HG03442 (cell line): ENCODE measurements around the gene EIF2S2.

Source experiments
- ATAC-seq: cut with Tn5 transposase; IDR thresholded peaks from one replicate; pipeline ENCODE4 v1.9.1; 2021; ENCODE audit warnings: mild to moderate bottlenecking, moderate library complexity; ENCODE audit not compliant: unreplicated experiment

The EIF2S2 gene

DNA sequence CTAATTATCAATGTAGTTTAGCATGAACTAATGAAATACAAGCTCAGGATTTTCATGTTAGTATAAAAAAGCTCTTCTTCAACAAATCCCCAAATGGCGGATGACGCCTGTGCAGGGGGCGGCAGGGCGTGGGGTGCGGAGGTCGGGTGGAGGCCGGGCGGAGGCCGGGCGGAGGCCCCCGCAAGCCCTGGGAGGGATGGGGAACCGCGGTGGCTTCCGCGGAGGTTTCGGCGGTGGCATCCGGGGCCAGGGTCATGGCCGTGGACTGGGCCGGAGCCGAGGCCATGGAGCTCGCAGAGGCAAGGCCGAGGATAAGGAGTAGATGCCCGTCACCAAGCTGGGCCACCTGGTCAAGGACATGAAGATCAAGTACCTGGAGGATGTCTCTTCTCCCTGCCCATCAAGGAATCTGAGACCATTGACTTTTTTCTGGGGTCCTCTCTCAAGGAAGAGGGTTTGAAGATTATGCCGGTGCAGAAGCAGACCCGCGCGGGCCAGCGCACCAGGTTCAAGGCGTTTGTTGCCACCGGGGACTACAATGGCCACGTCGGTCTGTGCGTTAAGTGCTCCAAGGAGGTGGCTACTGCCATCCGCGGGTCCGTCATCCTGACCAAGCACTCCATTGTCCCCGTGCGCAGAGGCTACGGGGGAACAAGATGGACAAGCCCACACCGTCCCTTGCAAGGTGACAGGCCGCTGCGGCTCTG lies 10.4 kb upstream of the EIF2S2 start:
- ATAC-seq = no peak

DNA sequence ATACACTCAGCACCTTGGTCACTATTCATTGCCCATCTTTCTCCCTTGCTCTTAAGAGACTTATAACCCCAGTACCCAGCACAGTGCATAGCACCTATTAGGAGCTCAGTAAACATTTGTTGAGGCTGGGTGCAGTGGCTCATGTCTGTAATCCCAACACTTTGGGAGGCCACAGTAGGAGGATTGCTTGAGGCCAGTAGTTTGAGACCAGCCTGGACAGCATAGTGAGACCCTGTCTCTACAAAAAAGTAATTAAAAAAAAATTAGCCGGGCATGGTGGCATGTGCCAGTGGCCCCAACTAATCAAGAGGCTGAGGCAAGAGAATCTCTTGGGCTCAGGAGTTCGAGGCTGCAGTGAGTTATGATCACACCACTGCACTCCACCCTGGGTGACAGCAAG lies 8.2 kb upstream of the EIF2S2 start:
- no peak for ATAC-seq

GRCh38 chr20:34115232-34115631 lies 3.2 kb upstream of the EIF2S2 start:
- no peak for ATAC-seq

DNA sequence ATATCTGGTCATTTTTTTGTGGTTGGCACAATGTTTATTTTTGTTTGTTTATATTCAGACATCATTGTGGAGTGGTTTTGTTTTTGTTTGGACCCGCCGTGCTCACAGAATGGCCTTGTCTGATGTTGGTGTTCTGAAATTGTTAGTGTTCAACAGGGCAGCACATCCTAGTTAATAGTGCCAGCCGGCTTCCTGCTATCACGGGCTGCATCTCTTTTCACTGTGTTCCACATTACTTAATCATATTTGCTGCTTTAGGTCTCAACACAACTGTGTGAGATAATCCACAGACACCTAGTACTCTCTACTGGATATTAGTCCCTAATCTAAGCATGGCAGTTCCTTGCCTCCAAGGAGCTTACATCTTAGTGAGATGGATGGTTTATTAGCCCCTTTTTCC lies 2.8 kb upstream of the EIF2S2 start:
- no peak for ATAC-seq

DNA sequence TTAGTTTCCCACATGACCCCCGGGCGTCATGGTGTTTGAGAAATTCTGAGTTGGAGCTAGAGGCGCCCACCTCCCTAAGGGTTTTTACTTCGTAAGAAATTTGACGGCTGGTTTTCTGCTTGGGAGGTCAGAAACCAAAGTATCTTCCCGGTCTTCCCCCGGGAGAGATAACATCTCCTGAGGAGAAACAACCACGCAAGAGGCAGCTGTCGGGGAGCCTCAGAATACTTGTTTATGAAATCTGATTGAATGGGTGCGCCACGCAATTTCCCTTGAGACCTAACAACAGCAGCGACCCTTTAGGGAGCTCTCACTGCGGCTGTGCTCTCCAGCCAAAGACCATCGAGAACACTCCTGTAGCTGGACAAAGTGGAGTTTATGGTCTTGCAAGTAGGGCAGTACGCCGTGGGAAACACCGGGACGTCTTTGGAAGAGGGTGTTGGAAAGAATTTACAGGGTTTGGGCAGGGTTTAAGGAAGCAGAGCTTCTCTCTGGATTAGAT lies 608 bp upstream of the EIF2S2 start:
- no peak for ATAC-seq

GRCh38 chr20:34110745-34111641 lies 1.1 kb downstream of the EIF2S2 start:
- ATAC-seq = no peak

DNA sequence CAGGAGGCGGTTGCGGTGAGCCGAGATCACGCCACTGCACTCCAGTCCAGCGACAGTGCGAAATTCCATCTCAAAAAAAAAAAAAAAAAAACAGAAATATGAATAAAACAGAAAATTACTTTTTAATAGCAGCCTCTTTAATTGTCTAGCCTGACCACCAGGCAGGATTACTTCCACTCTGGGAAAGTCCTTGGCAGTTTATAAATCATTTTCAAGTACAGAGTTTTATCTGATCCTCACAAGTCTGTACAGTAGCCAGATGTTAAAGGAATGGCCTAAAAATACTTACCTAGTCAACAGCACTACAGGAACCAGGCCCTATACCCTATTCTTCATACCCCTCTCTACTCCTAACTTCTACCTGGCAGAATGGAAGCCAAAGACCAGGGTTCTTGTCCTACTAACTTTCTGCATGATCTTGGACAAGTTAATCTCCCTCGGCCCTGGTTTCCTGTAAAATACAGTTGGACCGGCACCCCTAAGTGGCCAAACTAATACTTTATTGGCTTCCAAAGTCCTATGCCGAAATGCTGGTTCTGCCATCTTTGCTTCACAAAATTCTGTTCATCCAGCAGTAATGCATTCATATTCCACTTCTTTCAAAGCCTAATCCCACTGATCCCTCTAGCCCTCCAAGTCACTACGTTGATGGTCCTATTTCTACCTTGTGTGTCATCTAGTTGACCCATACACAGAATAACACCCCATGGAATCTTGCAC lies 1.9 kb downstream of the EIF2S2 start:
- no peak for ATAC-seq

DNA sequence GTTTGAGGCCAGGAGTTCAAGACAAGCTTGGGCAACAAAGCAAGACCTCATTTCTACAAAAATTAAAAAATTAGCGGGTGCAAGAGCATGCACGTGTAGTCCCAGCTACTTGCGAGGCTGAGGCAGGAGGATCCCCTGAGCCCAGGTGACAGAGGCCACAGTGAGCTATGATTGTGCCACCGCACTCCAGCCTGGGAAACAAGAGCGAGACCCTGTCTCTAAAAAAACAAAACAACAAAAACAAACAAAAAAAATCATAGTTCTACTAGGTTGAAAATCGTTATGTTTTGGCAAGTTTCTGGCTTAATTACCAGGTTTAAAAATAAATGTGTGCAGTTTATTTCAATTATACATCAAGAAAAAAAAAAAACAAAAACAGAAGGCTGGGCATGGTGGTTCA lies 2.6 kb downstream of the EIF2S2 start:
- no peak for ATAC-seq

DNA sequence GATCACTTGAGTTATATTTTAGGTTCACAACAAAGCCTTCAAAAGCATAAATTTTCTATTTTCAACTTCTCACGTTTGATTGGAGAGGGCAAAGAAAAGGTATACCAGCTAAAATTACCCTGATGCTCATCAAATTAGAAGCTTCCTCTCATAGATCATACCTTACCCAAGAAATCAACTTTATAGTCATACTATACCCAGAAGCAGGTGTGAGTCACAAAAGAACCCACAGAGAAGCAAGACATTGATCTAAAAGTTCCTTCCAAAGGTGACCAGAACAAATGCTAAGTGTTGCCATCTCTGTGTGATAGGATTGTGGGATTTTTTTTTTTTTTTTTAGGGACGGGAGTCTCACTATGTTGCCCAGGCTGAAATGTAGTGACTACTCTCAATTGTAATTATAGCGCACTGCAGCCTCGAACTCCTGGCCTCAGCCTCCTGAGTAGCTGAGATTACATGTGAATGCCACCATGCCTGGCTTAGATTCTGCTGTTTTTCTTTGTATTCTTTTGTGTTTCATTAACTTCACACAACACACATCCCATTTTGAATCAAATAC lies 3.3 kb downstream of the EIF2S2 start:
- no peak for ATAC-seq

- no peak for ATAC-seq
Observed at GRCh38 chr20:34105978-34106675, 5.9 kb downstream of the EIF2S2 start.

DNA sequence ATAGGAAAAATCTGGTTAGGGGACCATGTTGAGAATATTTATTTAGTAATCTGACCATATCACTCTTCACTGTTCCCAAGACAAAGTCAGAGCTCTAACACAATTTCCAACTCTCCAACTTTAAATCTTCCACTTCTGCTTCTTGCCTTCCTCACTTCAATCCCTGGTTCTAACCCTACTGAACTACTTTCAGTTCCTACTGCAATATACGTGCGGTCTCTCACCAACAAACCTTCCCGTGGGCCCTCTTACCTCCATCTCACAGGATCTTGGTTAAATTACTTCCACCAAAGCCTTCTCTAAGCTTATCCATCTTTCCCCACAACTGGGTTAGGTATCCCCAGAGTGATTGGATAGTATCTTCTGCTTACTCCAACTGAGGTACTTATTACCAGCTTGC lies 8.0 kb downstream of the EIF2S2 start:
- ATAC-seq = no peak

DNA sequence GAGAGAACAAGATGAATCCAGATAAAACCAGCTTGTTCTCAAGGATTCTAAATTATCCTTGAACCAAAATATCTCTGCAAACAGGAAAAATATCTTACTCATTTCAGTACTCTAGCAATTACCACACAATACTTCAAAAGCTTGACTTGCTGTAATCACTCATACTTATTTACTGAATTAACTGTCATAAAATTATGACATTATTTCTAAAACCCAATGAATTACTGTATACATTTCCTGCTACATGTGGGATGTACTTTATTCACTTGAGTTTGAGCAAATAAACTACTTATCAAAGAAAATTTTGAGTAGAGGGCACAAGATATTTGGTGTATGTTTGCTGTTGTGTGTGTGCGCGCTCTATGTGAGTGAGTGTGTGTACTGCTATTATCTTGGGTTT lies 9.7 kb downstream of the EIF2S2 start:
- no peak for ATAC-seq

GRCh38 chr20:34100576-34100975 lies 11.5 kb downstream of the EIF2S2 start:
- ATAC-seq = no peak

DNA sequence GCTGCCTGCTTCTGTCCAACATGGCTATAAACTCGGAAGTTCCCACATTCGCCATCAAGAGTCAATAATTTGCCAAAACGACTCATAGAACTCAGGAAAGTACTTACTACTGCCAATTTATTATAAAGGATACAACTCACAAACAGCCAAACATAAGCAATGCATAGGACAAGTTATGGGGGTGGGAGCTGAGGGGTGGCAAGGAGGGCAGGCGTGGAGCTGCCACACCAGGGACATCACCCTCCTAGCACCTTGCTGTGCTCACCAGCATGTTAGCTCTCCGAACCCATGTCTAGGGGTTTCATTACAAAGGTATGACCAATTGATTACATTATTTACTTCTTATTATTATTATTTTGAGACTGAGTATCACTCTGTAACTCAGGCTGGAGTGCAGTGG lies 12.4 kb downstream of the EIF2S2 start:
- ATAC-seq = no peak

DNA sequence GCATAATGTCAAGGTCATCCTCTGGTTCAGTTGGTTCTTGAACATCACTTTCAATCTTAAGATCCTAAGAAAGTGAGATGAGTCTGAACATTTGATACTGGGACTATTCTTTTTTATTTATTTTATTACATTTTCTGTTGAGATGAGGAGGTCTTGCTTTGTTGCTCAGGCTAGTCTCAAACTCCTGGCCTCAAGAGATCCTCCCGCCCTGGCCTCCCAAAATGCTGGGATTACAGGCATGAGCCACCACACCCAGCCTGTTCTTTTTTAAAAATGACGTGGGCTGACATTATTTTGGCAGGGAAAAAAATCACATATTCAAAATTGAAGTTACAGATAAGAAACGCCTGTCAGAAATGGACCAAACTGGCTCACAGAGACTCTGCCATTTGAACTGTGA lies 13.5 kb downstream of the EIF2S2 start:
- ATAC-seq = no peak

DNA sequence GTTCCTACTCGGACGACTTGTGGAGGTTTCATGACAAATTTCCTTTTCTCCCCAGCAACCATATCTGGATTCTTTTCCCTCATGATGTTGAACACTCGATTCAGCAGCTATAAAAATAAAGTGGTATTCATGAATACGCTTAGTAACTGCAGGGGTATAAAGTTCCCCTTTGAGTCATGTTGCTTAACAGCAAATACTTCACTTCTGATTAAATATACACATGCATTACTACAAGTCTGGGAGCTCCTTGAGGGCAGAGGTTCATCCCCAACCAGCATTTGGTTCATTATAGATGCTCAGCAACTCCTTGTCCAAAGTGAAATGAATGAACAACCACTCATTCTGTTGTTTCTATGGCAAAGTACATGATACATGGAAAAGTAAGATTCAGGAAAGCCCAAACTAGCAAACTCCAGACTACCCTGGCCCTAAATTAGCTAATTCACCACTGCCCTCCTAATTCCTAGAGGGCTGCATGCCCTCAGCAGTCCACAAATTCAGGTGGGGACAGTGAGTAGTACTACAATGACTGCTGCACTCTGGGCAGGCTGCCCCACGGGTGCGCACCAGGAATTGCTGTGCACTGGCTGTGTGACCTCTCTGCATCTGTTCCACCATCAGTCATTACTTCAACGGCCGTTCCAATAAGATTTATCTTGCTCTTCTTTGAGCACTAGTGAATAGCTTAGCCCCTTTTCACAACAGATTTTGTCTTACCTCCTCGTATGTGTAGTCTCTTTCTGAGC lies 15.2 kb downstream of the EIF2S2 start:
- no peak for ATAC-seq

- ATAC-seq = no peak
Observed at GRCh38 chr20:34095825-34096224, 16.2 kb downstream of the EIF2S2 start.

- no peak for ATAC-seq
Observed at GRCh38 chr20:34093895-34094294, 18.1 kb downstream of the EIF2S2 start.

DNA sequence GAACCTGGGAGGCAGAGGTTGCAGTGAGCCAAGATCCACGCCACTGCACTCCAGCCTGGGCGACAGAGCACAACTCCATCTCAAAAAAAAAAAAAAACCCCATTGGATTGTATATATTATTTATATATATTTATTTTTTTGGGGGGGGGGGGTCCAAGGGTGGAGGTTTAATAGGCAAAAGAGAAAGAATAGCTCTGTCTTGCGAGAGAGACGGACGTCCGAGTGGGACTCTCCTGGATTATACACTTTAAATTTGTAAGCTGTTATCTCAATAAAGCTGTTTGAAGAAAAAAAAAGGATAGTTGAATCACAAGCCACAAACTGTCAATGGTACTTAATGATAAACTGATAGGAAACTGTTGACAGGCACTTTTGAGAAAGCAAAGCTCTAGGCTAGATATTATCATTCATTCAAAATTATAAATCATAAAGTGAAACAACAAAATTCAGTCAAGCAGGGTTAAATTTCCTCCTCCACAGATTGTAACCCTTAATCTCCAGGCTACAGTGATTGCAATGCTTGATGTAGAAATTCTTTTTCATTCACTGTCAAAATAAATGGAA lies 20.3 kb downstream of the EIF2S2 start:
- no peak for ATAC-seq

- ATAC-seq = no peak
Observed at GRCh38 chr20:34090645-34091044, 21.4 kb downstream of the EIF2S2 start.
